ENCODE measurements around the gene UROC1.
A peak's percentile ranks its signal among the peaks of the same experiment; 100 is the strongest.

UROC1 gene

GRCh38 chr3:126479642-126480041, 37.9 kb downstream of the UROC1 start:
- Histone ChIP-seq H2BK12ac (ENCODE audit: low read length) (no peak overlapping the region), H3K23ac (ENCODE audit: low read depth, low read length, poor library complexity) (no peak overlapping the region), H3K4me1 (ENCODE audit: control insufficient read depth in 2 of 2, insufficient read depth in 1 of 2, low read depth in 1 of 2, low read length in 2 of 2) (peaks cover 2 to 11% of the 10 kb centered on the region in 2 donors), H4K8ac (ENCODE audit: low read depth, low read length) (no peak overlapping the region), H3K36me3 (replicated peaks in 1 of 2; ENCODE audit: control insufficient read depth in 2 of 2, insufficient read depth in 2 of 2, low read length in 2 of 2) (no peaks in the 10 kb centered on the region), H3K27me3 (ENCODE audit: control insufficient read depth in 3 of 3, insufficient read depth in 3 of 3, low read depth in 1 of 3, low read length in 3 of 3) (peaks cover 0 to 16% (median 4%) of the 10 kb centered on the region in 3 experiments), H2BK5ac (ENCODE audit: low read length) (no peak overlapping the region), H2BK120ac (ENCODE audit: low read depth, low read length) (no peak overlapping the region), H2AFZ (ENCODE audit: low read length) (no peak overlapping the region), H3K4me3 (ENCODE audit: low read length in 2 of 2) (no peak overlapping the region), H3K18ac (ENCODE audit: low read length) (no peak overlapping the region), H3K9ac (ENCODE audit: low read depth, low read length, poor library complexity) (no peak overlapping the region), H3K9me3 (replicated peaks in 1 of 2; ENCODE audit: control insufficient read depth in 2 of 2, insufficient read depth in 1 of 2, low read depth in 1 of 2, low read length in 2 of 2) (no peaks in the 10 kb centered on the region), H2BK15ac (ENCODE audit: low read length) (no peak overlapping the region), H2AK5ac (ENCODE audit: low read depth, low read length) (no peak overlapping the region), H3K27ac (replicated peaks; ENCODE audit: low read length) (no peak overlapping the region), H4K91ac (ENCODE audit: low read depth, low read length, poor library complexity) (no peak overlapping the region), H3K14ac (ENCODE audit: low read length) (no peak overlapping the region), H3K4me2 (ENCODE audit: insufficient read depth, low read length, poor library complexity, severe bottlenecking) (no peak overlapping the region), H3K4ac (ENCODE audit: low read length) (no peak overlapping the region), H3K79me1 (ENCODE audit: low read depth, low read length) (peaks cover 5% of the 10 kb centered on the region)
- no CpG with 5 or more reads among the region's 1 CpG for WGBS, 2 donors (ENCODE audit: extremely low coverage in 2 of 2, insufficient read length in 2 of 2, insufficient replicate concordance in 1 of 2)
- DNase-seq (ENCODE audit: low spot score): no peak

- H3K4me2 ChIP-seq (ENCODE audit: insufficient read depth, low read length, poor library complexity, severe bottlenecking): no peak overlapping the region
- no peak overlapping the region for H2AK5ac ChIP-seq (ENCODE audit: low read depth, low read length)
- H2BK120ac ChIP-seq (ENCODE audit: low read depth, low read length): no peak overlapping the region
- H3K23ac ChIP-seq (ENCODE audit: low read depth, low read length, poor library complexity): no peak overlapping the region
- peaks cover 0 to 14% (median 4%) of the 10 kb centered on the region in 3 experiments for H3K27me3 ChIP-seq (ENCODE audit: control insufficient read depth in 3 of 3, insufficient read depth in 3 of 3, low read depth in 1 of 3, low read length in 3 of 3)
- DNase-seq (ENCODE audit: low spot score): no peak
- no peaks in the 10 kb centered on the region for H3K9me3 ChIP-seq (replicated peaks in 1 of 2; ENCODE audit: control insufficient read depth in 2 of 2, insufficient read depth in 1 of 2, low read depth in 1 of 2, low read length in 2 of 2)
- H4K8ac ChIP-seq (ENCODE audit: low read depth, low read length): no peak overlapping the region
- no peak overlapping the region for H3K27ac ChIP-seq (replicated peaks; ENCODE audit: low read length)
- H2BK12ac ChIP-seq (ENCODE audit: low read length): no peak overlapping the region
- no peak overlapping the region for H2AFZ ChIP-seq (ENCODE audit: low read length)
- H3K36me3 ChIP-seq (replicated peaks in 1 of 2; ENCODE audit: control insufficient read depth in 2 of 2, insufficient read depth in 2 of 2, low read length in 2 of 2): peaks cover under 1% of the 10 kb centered on the region in 2 donors
- peaks cover 9% of the 10 kb centered on the region for H3K79me1 ChIP-seq (ENCODE audit: low read depth, low read length)
- H2BK15ac ChIP-seq (ENCODE audit: low read length): no peak overlapping the region
- no peak overlapping the region for H4K91ac ChIP-seq (ENCODE audit: low read depth, low read length, poor library complexity)
- H3K4ac ChIP-seq (ENCODE audit: low read length): no peak overlapping the region
- H3K4me3 ChIP-seq (ENCODE audit: low read length in 2 of 2): no peak overlapping the region
- H3K14ac ChIP-seq (ENCODE audit: low read length): no peak overlapping the region
- no peak overlapping the region for H2BK5ac ChIP-seq (ENCODE audit: low read length)
- peaks cover 7 to 14% of the 10 kb centered on the region in 2 donors for H3K4me1 ChIP-seq (ENCODE audit: control insufficient read depth in 2 of 2, insufficient read depth in 1 of 2, low read depth in 1 of 2, low read length in 2 of 2)
- WGBS, 2 donors (ENCODE audit: extremely low coverage in 2 of 2, insufficient read length in 2 of 2, insufficient replicate concordance in 1 of 2): no CpG with 5 or more reads among the region's 14 CpGs
- no peak overlapping the region for H3K18ac ChIP-seq (ENCODE audit: low read length)
- H3K9ac ChIP-seq (ENCODE audit: low read depth, low read length, poor library complexity): no peak overlapping the region
Measured at GRCh38 chr3:126478581-126479310, 38.8 kb downstream of the UROC1 start.

- H3K23ac ChIP-seq (ENCODE audit: low read depth, low read length, poor library complexity): no peak overlapping the region
- H2BK5ac ChIP-seq (ENCODE audit: low read length): no peak overlapping the region
- H3K4me1 ChIP-seq (ENCODE audit: control insufficient read depth in 2 of 2, insufficient read depth in 1 of 2, low read depth in 1 of 2, low read length in 2 of 2): peaks cover 19 to 23% of the 10 kb centered on the region in 2 donors
- H3K4me2 ChIP-seq (ENCODE audit: insufficient read depth, low read length, poor library complexity, severe bottlenecking): no peak overlapping the region
- H3K27me3 ChIP-seq (ENCODE audit: control insufficient read depth in 3 of 3, insufficient read depth in 3 of 3, low read depth in 1 of 3, low read length in 3 of 3): peaks cover 0 to 4% (median 4%) of the 10 kb centered on the region in 3 experiments
- no peak overlapping the region for H4K8ac ChIP-seq (ENCODE audit: low read depth, low read length)
- H2AFZ ChIP-seq (ENCODE audit: low read length): no peak overlapping the region
- no peak overlapping the region for H2BK12ac ChIP-seq (ENCODE audit: low read length)
- H3K4me3 ChIP-seq (ENCODE audit: low read length in 2 of 2): no peak overlapping the region
- H3K27ac ChIP-seq (replicated peaks; ENCODE audit: low read length): no peak overlapping the region
- H2BK15ac ChIP-seq (ENCODE audit: low read length): no peak overlapping the region
- no CpG with 5 or more reads among the region's 4 CpGs for WGBS, 2 donors (ENCODE audit: extremely low coverage in 2 of 2, insufficient read length in 2 of 2, insufficient replicate concordance in 1 of 2)
- peaks cover 6 to 17% of the 10 kb centered on the region in 2 donors for H3K36me3 ChIP-seq (replicated peaks in 1 of 2; ENCODE audit: control insufficient read depth in 2 of 2, insufficient read depth in 2 of 2, low read length in 2 of 2)
- no peak overlapping the region for H2AK5ac ChIP-seq (ENCODE audit: low read depth, low read length)
- H3K9me3 ChIP-seq (replicated peaks in 1 of 2; ENCODE audit: control insufficient read depth in 2 of 2, insufficient read depth in 1 of 2, low read depth in 1 of 2, low read length in 2 of 2): no peaks in the 10 kb centered on the region
- no peak overlapping the region for H3K4ac ChIP-seq (ENCODE audit: low read length)
- no peak overlapping the region for H3K18ac ChIP-seq (ENCODE audit: low read length)
- no peak for DNase-seq (ENCODE audit: low spot score)
- H3K14ac ChIP-seq (ENCODE audit: low read length): no peak overlapping the region
- peaks cover 11% of the 10 kb centered on the region for H3K79me1 ChIP-seq (ENCODE audit: low read depth, low read length)
- H2BK120ac ChIP-seq (ENCODE audit: low read depth, low read length): no peak overlapping the region
- H3K9ac ChIP-seq (ENCODE audit: low read depth, low read length, poor library complexity): no peak overlapping the region
- H4K91ac ChIP-seq (ENCODE audit: low read depth, low read length, poor library complexity): no peak overlapping the region
Measured at GRCh38 chr3:126477061-126477380, 40.6 kb downstream of the UROC1 start.

- Histone ChIP-seq H3K36me3 (replicated peaks in 1 of 2; ENCODE audit: control insufficient read depth in 2 of 2, insufficient read depth in 2 of 2, low read length in 2 of 2) (peaks cover 7 to 23% of the 10 kb centered on the region in 2 donors), H3K27me3 (ENCODE audit: control insufficient read depth in 3 of 3, insufficient read depth in 3 of 3, low read depth in 1 of 3, low read length in 3 of 3) (peaks cover 0 to 4% (median 0%) of the 10 kb centered on the region in 3 experiments), H2AK5ac (ENCODE audit: low read depth, low read length) (peak overlapping the region; percentile 53), H3K27ac (replicated peaks; ENCODE audit: low read length) (no peak overlapping the region), H4K8ac (ENCODE audit: low read depth, low read length) (no peak overlapping the region), H2AFZ (ENCODE audit: low read length) (peak overlapping the region; percentile 91), H3K9ac (ENCODE audit: low read depth, low read length, poor library complexity) (peak overlapping the region; percentile 64), H3K79me1 (ENCODE audit: low read depth, low read length) (peaks cover 13% of the 10 kb centered on the region), H3K23ac (ENCODE audit: low read depth, low read length, poor library complexity) (peak overlapping the region; percentile 96), H2BK120ac (ENCODE audit: low read depth, low read length) (no peak overlapping the region), H3K4me1 (ENCODE audit: control insufficient read depth in 2 of 2, insufficient read depth in 1 of 2, low read depth in 1 of 2, low read length in 2 of 2) (peaks cover 20 to 23% of the 10 kb centered on the region in 2 donors), H3K9me3 (replicated peaks in 1 of 2; ENCODE audit: control insufficient read depth in 2 of 2, insufficient read depth in 1 of 2, low read depth in 1 of 2, low read length in 2 of 2) (no peaks in the 10 kb centered on the region), H3K18ac (ENCODE audit: low read length) (peak overlapping the region; percentile 91), H3K4me2 (ENCODE audit: insufficient read depth, low read length, poor library complexity, severe bottlenecking) (peak overlapping the region; percentile 72), H3K14ac (ENCODE audit: low read length) (peak overlapping the region; percentile 86), H2BK15ac (ENCODE audit: low read length) (peak overlapping the region; percentile 69), H2BK5ac (ENCODE audit: low read length) (no peak overlapping the region), H2BK12ac (ENCODE audit: low read length) (peak overlapping the region; percentile 65), H4K91ac (ENCODE audit: low read depth, low read length, poor library complexity) (no peak overlapping the region), H3K4me3 (ENCODE audit: low read length in 2 of 2) (peak overlapping the region; percentile 45 to 86), H3K4ac (ENCODE audit: low read length) (no peak overlapping the region)
- peak; percentile 41 for DNase-seq (ENCODE audit: low spot score)
- no CpG with 5 or more reads among the region's 66 CpGs for WGBS, 2 donors (ENCODE audit: extremely low coverage in 2 of 2, insufficient read length in 2 of 2, insufficient replicate concordance in 1 of 2)
Measured at GRCh38 chr3:126476166-126477060, 41.2 kb downstream of the UROC1 start.
